GM19043 (cell line): ENCODE data around the gene KCNJ6.
"Not testable (repeated sequence)": the region's sequence is repeated elsewhere in the genome, so short reads cannot be mapped to it uniquely, and the experiment has no call there.

Experiments used
- ATAC-seq: cut with Tn5 transposase; IDR thresholded peaks from one replicate; pipeline ENCODE4 v1.9.1; 2021; ENCODE audit warnings: low read depth; ENCODE audit not compliant: unreplicated experiment

KCNJ6 gene

DNA sequence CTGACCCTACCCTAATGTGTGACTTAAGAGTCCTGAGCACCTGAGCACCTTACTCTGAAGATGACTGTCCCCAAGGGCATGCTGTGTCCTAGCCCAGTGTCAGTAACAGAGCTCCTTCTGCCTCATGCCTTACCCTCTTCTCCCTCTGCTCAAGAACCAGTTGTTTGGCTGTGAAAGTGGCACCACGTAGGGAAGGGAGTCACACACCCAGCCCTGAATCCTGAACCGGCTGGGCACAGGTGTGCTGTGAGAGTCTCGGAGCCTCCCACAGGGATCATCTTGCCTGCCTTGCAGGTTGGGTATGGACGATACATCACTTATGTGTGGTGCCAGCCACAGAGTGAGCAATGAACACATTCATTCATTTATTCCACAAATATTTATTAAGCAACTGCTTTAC, 329.1 kb downstream of the KCNJ6 start:
- no peak for ATAC-seq

DNA sequence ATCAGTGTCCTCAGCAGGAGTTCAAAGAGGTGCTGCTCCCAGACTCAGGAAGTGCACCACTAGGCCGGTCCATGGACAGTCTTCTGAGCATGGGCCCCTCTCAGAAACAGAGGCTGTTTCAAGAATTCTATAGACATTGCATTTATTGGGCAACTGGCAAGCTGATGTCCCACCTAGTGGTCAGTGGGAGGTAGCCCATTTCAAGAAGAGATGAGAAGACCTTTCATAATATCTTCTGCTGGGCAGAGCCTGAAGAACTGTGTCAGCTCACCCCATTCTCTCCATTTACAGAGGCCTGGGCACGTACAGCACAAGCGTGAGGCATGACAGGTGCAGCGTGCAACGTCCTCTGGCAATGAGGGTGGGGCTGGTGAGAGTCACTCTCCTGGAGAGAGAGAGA, 333.7 kb downstream of the KCNJ6 start:
- ATAC-seq, result no peak

DNA sequence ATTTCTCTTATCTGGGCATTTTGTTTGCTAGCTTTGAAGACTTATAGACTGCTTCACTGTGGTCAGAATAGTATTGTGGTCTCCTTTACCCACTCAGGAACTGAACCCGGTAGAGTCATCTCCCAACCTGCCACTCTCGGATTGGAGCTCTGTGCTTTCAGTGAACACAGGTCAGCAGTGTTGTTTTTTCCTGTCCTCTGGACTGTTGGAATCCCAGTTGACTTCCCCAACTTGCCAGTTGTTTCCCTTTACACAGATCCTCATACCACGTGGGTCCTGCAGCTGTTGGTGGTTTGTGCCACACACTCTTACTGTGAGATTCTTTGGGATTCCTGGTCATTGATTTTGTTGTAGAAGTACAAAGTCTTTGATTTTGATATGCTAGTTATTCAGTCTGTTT, 335.6 kb downstream of the KCNJ6 start:
- ATAC-seq, result no peak

GRCh38 chr21:37579356-37579755, 336.9 kb downstream of the KCNJ6 start:
- no peak for ATAC-seq

- no peak for ATAC-seq
These were observed 337.7 kb downstream of the KCNJ6 start for GRCh38 chr21:37578471-37579126.

GRCh38 chr21:37576929-37577328, 339.3 kb downstream of the KCNJ6 start:
- ATAC-seq, result not testable (repeated sequence)

DNA sequence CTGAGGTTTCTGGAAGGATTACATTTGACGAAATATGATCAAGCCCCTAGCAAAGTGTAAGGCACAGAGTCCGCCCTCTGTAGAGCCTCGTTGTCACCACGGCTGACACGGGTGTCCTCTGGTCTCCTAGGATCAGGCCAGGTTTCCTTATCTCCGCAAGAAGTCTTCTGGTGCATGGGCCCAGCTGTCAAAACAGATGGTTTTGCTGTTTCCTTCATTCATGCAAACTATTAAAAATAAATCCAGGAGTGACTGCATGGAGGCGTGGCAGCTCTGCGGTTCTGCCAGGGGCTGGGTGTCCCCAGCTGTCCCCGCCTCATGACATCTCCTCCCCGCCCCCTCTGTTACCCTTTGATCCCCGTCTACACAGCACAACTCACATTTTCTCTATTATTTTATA, 340.7 kb downstream of the KCNJ6 start:
- ATAC-seq, result no peak

DNA sequence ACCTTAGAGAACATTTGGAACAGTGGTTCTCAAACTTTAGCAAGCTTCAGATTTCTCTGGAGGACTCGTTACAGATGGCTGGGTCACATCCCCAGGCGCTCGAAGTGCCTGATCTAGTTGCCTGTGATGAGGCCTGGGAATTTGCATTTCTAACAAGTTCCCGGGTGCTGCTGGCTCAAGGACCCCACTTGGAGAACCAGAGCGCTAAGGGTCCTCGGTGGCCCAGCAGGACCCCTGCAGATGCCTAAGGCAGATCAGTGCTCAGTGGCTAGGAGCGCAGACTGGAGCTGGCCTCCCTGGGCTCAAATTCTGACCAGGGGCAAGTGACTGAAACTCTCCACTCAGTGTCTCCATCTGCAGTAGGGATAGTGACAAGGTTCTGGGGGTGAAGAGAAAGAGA, 341.5 kb downstream of the KCNJ6 start:
- no peak for ATAC-seq

DNA sequence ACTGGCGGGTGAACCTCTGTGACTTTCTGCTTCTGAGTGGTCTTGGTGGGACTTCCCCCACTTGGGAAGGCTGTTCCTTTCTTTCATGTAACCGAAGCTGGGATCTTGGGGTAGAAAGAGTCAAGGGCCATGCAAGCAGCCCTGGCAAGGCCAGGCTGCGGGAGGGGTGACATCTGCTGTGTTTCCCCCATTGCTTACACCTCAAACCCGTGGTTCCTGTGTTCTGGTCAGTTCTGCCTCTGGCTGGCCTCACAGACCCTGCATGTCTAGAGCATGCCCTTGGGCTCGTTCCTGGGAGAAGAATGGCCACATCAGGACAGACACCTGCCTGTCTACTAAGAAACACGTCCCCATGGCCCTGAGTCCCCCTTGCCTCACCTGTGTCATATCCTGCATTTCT, 341.9 kb downstream of the KCNJ6 start:
- ATAC-seq, result no peak

DNA sequence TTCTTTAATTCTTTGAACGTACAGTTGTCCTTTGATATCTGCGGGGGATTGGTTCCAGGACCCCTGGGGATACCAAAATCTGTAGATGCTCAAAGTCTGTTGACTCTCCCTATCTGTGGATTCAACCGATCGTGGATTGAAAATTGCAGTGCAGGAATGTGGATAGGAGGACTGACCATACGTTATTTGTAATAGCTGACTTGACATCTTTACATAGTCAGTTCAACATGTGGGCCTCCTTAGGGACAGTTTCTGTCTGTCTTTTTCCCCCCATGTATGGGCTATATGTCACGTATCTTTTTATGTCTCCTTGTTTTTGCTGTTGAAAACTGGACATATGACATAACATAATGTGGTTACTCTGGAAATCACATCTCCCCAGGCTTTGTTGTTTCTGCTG, 344.8 kb downstream of the KCNJ6 start:
- no peak for ATAC-seq

GRCh38 chr21:37568916-37569315, 347.3 kb downstream of the KCNJ6 start:
- ATAC-seq, result no peak

DNA sequence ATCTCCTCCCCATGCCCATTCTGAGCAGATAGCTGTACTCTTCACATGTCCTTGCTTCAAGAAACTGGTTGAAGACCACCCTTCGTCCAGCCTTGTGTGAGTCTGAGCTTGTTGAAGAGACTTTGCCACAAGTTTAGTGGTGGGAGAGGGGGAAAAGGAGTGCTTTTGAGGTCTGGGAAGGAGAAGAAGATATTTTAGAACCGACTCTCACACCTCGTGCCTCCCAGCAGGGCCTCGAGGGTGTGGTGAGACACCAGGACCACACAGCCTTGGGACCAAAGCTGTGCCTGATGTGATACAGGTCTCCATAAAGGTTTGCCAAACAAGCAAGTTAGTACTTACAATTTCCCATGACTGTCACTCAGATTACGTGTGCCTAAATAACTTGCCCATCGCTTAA, 347.8 kb downstream of the KCNJ6 start:
- no peak for ATAC-seq

DNA sequence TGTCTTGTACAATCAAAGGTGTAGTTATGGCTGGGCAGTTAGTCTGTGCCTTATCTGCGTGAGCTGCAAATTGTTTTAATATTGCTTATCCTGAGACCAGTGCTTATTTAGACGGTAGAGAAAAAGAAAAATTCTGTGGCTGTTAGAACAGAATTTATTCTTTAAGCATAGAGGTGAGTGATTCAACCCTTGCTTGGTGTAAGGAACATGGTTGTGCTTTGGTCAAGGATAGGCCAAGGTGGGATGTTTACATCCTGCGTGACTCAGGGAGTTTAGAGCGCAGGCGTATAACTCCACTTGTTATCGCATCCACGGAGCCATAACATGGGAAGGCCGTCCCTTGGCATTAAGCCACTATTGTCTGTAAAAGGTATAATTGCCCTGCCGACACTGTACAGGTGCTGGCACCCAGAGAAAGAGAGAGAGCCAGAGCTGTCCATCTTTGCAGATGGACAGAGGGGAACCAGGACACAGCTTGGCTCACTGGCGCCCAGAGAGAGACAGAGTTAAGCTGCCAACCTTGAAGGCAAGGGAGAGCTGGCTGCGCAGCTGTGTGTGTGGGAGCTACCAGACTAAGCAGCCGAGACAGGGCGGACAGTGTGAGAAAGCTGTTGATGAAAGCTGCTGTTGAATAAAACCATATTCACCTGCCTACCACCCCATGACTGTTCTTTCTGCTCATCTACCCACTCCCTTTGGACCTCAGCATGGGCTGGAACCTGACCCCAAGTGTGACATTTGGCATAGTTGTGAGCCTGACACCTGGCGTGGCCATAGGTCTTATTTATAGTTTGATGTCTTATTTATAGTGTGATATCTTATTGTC, 349.3 kb downstream of the KCNJ6 start:
- no peak for ATAC-seq

DNA sequence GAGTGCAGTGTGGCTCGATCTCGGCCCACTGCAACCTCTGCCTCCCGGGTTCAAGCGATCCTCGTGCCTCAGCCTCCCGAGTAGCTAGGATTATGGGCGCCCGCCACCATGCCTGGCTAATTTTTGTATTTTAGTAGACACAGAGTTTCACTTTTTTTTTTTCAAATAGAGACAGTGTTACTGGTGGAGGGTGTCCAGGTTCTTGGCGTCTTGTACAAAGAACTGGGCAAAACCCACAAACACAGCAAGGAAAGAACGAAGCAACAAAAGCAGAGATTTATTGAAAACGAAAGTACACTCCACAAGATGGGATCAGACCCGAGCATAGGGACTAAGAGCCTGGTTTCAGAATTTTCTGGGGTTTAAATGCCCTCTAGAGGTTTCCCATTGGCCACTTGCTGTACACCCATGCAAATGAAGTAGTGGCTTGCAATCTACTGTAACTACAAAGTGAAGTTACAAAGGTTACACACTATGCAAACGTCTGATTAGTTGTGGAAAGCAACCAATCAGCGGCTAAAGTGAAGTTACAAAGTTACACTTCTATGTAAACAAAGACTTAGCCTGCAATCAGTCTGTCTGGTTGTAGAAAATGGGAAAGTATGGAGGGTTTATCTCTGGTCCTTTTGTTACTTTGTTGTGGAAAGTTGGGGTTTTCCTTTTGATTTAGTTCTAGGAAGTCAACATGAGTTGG, 350.6 kb downstream of the KCNJ6 start:
- no peak for ATAC-seq

- ATAC-seq, result no peak
These were observed 351.2 kb downstream of the KCNJ6 start for GRCh38 chr21:37564924-37565529.

DNA sequence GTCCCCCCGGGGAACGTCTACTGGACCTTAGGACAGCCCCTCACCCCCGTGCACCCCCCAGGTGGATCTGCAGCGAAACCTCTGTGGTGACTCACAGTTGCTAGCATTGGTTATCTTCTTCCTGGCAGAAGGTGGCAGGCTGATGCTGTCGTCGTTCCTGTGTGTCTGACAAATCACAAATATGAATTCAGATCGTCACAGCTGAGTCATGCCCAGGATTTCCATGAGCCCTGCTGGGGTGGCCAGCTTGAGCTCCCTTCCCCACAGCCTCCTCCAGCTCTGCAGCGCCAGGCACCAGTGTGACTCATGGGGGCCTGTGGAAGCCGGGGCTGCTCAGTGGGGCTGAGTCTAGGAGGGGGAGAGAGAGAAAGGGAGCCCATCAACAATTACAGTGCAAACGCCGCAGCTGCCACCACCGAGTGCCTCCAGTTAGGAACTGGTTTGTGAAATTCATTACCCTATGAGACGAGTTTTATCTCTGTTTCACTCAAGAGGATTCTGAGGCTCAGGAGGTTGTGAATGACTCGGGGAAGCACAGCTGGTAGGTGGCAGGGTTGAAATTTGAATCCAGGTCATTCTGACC, 351.8 kb downstream of the KCNJ6 start:
- ATAC-seq, result peak; percentile 50

DNA sequence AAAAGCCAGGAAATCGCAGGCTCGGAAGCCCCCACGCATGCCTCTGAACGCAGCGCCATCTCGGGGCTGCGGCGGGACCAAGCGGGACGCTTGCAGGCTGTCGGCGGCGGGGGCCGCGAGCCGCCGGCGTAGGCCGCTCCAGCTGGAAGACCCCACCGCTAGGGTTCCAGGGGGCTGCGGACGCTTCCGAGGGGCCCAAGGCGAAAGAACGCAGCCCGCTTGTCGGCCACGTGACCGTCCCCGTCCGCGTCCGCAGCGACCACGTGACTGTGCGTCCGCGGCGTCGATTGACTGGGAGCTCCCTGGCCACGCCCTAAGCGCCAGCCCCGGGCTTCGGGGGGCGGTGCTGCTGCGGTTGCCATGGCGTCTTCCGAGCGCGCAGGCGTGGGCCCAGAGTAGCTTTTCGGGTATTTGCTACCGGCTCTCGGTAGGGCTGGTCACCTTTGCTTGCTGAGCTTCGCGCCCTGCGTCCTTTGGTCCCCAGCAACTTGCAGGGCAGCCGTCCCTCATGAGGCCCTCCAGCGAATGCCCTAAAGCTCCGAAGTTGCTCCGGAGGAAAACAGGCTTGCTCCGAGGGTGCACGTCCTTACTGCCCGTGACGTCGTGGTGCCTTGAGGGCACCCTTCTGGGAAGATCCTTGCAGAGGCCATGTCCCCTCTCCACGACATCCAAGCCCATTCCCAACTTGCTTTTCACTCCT, 352.5 kb downstream of the KCNJ6 start:
- peak; percentile 91 for ATAC-seq

- ATAC-seq, result peak; percentile 9
These were observed 353.2 kb downstream of the KCNJ6 start for GRCh38 chr21:37562920-37563640.
